GM06990 (cell line): Measurements from ENCODE around the gene SLC35B4.

Source experiments
- DNase-seq: peaks from one replicate; pipeline ENCODE4 v3.0.0-alpha.2; 2011; ENCODE audit not compliant: insufficient read length; ENCODE audit errors: extremely low read depth
- H3K27me3 ChIP-seq: replicated peaks from 2 replicates; pipeline ENCODE4 v1.6.0; 2011; ENCODE audit warnings: low read length; ENCODE audit not compliant: control insufficient read depth, insufficient read depth
- H3K36me3 ChIP-seq: 2 replicates; pipeline ENCODE4 v1.5.1; 2011; ENCODE audit warnings: low read length; ENCODE audit not compliant: control insufficient read depth, insufficient read depth
- H3K4me3 ChIP-seq: replicated peaks from 2 replicates; pipeline ENCODE4 v1.5.1; 2011; ENCODE audit warnings: low read depth, mild to moderate bottlenecking, control low read depth, low read length
- TF ChIP-seq, protein P1 (sequence below): IDR thresholded peaks from 2 replicates; pipeline ENCODE4 v1.5.1; 2011; ENCODE audit warnings: low read length, control low read depth, mild to moderate bottlenecking, inconsistent platforms; ENCODE audit not compliant: insufficient read depth, poor library complexity, severe bottlenecking

Gene SLC35B4

DNA sequence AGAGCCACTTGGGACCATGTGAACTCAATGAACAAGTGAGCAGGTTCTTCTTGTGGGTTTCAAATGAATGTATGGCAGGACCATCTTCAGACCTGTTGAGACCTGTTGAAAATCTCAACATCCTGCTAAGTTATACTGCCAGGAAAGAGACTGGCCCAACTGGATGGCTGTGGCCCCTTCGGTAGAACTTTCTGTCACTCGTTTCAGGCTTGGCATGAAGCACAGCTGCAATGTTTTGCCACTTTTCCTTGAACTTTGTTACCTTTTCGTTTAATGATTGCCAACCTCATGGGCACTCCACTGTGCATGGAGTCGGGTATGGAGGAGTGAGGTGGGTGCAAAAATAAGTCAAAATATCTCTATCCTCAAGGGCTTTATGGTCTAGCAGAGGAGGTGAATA lies 36.7 kb upstream of the SLC35B4 start:
- no peaks in the 10 kb centered on the region for H3K36me3 ChIP-seq
- H3K27me3 ChIP-seq: no peaks in the 10 kb centered on the region
- TF ChIP-seq, protein P1, sequence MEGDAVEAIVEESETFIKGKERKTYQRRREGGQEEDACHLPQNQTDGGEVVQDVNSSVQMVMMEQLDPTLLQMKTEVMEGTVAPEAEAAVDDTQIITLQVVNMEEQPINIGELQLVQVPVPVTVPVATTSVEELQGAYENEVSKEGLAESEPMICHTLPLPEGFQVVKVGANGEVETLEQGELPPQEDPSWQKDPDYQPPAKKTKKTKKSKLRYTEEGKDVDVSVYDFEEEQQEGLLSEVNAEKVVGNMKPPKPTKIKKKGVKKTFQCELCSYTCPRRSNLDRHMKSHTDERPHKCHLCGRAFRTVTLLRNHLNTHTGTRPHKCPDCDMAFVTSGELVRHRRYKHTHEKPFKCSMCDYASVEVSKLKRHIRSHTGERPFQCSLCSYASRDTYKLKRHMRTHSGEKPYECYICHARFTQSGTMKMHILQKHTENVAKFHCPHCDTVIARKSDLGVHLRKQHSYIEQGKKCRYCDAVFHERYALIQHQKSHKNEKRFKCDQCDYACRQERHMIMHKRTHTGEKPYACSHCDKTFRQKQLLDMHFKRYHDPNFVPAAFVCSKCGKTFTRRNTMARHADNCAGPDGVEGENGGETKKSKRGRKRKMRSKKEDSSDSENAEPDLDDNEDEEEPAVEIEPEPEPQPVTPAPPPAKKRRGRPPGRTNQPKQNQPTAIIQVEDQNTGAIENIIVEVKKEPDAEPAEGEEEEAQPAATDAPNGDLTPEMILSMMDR: no peak
- DNase-seq: no peak
- no peak overlapping the region for H3K4me3 ChIP-seq

DNA sequence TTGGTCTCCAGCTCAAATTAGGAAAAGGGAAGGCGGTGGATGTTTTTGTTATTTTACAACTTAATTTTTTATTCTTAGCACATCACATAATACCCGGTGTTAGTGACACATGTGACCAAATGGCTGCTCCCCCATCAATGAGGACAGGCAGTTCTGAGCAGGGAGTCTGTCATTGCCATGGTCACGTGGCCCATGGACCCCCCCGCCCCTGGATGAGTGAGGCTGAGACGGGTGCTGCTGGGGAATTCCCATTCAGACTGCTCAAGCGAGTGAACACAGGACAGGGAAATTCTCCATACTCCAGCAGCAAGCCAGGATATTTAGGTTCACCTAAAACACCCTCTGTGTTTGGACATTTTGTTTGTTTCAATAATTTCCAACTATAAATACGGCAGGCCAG lies 34.7 kb upstream of the SLC35B4 start:
- H3K27me3 ChIP-seq: no peaks in the 10 kb centered on the region
- DNase-seq: no peak
- TF ChIP-seq, protein P1: no peak
- no peaks in the 10 kb centered on the region for H3K36me3 ChIP-seq
- no peak overlapping the region for H3K4me3 ChIP-seq

DNA sequence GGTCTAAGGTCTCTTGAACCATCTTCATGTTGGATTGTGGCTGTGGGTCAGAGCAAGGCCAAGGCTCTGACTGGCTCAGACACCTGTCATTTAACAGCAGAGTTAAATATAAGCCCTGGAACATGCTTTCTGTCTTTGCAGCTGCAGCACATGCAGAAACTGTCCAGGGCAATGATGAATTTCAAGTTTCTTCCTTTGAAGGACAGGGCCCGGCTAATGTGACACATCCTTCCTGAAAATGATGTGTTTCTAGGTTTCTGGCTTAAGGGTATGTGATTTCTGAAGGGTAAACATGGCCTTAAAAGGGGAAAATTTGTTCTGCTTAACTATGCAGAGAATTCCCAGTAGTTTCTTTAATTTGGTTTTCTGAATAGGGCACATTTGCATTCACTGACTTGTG lies 34.0 kb upstream of the SLC35B4 start:
- DNase-seq: no peak
- Histone ChIP-seq H3K36me3 (no peaks in the 10 kb centered on the region), H3K4me3 (no peak overlapping the region), H3K27me3 (no peaks in the 10 kb centered on the region)
- TF ChIP-seq, protein P1: no peak

DNA sequence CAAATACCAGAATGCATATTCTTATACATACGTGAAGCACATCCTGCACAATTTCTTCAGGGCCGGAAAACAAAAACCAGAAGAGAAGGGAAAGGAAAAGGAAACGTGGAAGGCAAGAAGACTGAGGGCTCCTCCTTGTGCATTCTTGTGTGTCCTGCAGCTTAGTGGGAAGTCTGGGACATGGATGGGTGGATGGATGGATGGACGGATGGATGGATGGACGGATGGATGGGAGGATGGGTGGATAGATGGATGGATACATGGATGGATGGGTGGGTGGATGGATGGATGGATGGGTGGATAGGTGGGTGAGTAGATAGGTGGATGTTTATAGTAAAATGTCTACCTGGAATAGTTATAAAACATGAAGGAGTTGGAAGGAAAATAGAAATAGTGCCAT lies 30.8 kb upstream of the SLC35B4 start:
- H3K27me3 ChIP-seq: 0 out of 2 replicates have a peak, but pooled peaks cover 1% of the 10 kb centered on the region
- TF ChIP-seq, protein P1: no peak
- no peak for DNase-seq
- no peaks in the 10 kb centered on the region for H3K36me3 ChIP-seq
- no peak overlapping the region for H3K4me3 ChIP-seq

DNA sequence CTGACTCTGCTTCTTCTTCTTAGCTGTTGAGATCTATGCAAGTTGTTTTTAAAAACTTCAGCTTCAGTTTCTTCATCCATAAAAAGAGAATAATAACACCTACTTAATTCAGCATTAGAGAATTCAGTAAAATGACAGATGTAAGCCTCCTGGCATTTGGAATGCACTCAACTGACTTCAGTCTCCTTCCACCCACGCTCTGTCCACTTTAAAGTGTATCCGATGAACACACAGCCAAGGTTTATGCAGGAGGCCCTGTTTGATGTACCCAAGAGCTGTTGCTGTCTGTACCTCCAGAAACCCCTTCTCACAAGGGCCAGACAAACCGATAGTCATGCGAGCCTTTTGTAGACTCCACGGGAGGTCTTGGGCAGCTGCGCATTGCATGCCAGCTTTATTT lies 27.1 kb upstream of the SLC35B4 start:
- TF ChIP-seq, protein P1: no peak
- H3K4me3 ChIP-seq: no peak overlapping the region
- no peaks in the 10 kb centered on the region for H3K36me3 ChIP-seq
- H3K27me3 ChIP-seq: 0 out of 2 replicates have a peak, but pooled peaks cover 1% of the 10 kb centered on the region
- DNase-seq: no peak

DNA sequence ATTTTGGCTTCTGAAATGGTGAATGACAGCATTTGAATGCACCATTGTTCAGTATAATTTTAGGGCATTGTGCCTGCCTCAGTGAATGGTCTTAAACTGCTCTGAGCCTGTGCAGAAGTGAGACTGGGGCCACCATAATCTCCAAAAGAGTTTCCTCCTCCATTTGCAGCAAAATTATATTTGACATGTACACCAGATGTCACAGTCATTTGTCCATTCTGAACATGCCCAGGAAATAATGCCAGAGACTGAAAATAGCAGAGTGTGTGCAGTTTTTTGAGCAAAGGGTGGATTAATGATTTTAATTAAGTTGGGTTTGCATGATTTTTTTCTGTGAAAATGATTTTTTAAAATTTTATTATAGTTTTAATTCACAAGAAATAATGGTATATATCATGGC lies 26.4 kb upstream of the SLC35B4 start:
- DNase-seq: no peak
- no peak overlapping the region for H3K4me3 ChIP-seq
- no peaks in the 10 kb centered on the region for H3K36me3 ChIP-seq
- TF ChIP-seq, protein P1: no peak
- H3K27me3 ChIP-seq: 0 out of 2 replicates have a peak, but pooled peaks cover 1% of the 10 kb centered on the region
